Astrocyte of the spinal cord (primary cell): ENCODE results near the gene HTR3E.

Experiments
- DNase-seq: peaks from one replicate; pipeline ENCODE4 v3.0.0; 2011; ENCODE audit warnings: low read depth, low spot score
- H3K4me3 ChIP-seq: 2 replicates; pipeline ENCODE4 v1.5.1; 2011; ENCODE audit warnings: low read depth, mild to moderate bottlenecking, low read length, moderate library complexity
- in situ Hi-C: cut with HindIII; loops from 2 replicates; pipeline ENCODE4 v1.10.0; 2017; ENCODE audit warnings: low sequenced_read_pairs
- TF ChIP-seq, protein P1 (sequence below): IDR thresholded peaks from 2 replicates; pipeline ENCODE4 v1.5.1; 2012; ENCODE audit warnings: low read depth, mild to moderate bottlenecking, low read length, inconsistent platforms

The HTR3E gene

DNA sequence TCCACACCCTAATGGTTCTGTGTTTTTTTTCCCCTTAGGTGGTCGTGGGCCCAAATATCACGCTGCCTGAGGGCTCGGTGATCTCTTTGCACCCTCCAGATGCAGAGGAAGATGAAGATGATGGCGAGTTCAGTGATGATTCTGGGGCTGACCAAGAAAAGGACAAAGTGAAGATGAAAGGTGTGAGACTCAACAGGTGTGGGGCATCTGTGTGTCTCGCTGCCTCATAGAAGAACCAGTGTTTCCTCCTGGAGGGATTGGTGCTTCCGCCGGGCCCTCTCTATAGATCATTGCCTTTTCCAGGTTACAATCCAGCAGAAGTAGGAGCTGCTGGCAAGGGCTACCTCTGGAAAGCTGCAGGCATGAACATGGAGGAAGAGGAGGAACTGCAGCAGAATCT is 45.3 kb downstream of the HTR3E start:
- H3K4me3 ChIP-seq = no peak overlapping the region
- TF ChIP-seq, protein P1, sequence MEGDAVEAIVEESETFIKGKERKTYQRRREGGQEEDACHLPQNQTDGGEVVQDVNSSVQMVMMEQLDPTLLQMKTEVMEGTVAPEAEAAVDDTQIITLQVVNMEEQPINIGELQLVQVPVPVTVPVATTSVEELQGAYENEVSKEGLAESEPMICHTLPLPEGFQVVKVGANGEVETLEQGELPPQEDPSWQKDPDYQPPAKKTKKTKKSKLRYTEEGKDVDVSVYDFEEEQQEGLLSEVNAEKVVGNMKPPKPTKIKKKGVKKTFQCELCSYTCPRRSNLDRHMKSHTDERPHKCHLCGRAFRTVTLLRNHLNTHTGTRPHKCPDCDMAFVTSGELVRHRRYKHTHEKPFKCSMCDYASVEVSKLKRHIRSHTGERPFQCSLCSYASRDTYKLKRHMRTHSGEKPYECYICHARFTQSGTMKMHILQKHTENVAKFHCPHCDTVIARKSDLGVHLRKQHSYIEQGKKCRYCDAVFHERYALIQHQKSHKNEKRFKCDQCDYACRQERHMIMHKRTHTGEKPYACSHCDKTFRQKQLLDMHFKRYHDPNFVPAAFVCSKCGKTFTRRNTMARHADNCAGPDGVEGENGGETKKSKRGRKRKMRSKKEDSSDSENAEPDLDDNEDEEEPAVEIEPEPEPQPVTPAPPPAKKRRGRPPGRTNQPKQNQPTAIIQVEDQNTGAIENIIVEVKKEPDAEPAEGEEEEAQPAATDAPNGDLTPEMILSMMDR = no peak
- no peak for DNase-seq
- in situ Hi-C loops = no loop called here

DNA sequence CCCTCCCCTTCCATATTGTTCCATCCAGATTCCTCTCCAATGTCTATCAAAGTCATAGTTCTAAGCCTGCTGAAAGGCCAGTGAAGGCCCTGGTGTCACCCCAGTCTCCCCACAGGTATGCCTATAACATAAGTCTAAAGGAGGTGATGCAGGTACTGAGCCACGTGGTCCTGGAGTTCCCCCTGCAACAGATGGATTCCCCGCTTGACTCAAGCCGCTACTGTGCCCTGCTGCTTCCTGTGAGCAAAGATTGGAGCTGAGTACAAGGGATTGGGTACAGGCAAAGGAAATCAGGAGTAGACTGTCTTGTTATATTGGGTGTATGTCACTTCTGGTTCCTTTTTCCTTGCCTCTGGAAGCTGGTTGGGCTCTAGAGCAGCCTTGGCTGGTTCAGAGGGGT is 46.5 kb downstream of the HTR3E start:
- TF ChIP-seq, protein P1 = no peak
- in situ Hi-C loops = no loop called here
- no peak overlapping the region for H3K4me3 ChIP-seq
- DNase-seq = no peak

DNA sequence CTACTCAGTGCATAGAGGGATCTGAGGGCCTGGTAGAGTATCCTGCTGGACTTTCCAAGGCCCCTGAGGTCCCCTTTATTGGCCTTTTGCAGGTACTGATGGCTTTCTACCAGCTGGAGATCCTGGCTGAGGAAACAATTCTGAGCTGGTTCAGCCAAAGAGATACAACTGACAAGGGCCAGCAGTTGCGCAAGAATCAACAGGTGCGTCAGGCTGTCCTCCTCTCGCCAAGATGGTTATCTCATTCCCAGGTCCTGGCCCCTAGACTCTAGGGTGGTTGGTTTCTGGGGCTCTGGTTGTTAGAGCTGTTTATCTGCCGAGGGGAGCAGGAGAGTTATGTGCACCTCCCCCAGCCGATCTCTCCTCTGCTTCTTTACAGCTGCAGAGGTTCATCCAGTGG is 47.6 kb downstream of the HTR3E start:
- H3K4me3 ChIP-seq = no peak overlapping the region
- in situ Hi-C loops = no loop called here
- no peak for DNase-seq
- TF ChIP-seq, protein P1 = no peak

DNA sequence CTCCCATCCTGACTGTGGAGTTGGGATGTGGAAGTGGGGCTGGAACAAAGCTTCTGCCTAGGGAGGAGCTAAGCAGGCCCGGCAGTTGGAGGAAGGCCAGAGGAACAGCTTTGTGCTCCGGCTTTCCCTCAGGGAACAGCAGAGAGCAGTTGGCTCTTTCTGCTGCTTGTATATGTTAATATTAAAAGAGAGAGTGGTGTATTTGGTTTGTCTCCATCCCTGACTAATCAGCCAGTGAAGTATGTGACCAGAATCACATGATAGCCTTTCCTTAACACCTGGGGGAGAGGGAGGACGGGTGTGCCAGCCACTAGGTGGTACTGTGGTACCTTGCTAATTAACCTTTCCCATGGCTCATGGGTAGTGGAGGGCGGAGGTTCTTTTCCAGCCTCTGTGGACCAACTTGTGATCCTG is 48.3 kb downstream of the HTR3E start:
- in situ Hi-C loops = no loop called here
- no peak overlapping the region for H3K4me3 ChIP-seq
- DNase-seq = peak; percentile 48
- TF ChIP-seq, protein P1 = peak; percentile 57

DNA sequence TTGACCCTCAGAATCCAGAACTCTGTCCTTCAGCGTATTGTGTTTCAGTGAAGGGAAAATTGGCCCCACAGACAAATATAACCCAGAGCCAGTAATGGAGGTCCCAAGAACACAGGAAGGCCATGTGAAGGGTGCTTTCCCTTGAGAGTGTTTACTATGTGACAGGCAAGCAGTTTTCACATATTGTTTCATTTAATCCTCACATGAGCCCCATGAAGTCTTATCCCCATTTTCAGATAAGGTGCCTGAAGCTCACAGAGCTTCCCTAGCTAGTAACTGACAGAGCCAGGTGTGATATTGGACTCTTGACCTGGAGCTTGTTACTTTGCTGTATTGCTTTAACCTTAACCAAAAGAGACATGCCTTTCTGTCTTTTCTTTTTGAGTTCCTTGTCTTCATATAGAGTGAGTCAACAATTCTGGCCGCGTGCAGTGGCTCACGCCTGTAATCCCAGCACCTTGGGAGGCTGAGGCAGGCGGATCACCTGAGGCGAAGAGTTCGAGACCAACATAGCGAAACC is 48.9 kb downstream of the HTR3E start:
- H3K4me3 ChIP-seq = no peak overlapping the region
- DNase-seq = no peak
- in situ Hi-C loops = no loop called here
- TF ChIP-seq, protein P1 = no peak

DNA sequence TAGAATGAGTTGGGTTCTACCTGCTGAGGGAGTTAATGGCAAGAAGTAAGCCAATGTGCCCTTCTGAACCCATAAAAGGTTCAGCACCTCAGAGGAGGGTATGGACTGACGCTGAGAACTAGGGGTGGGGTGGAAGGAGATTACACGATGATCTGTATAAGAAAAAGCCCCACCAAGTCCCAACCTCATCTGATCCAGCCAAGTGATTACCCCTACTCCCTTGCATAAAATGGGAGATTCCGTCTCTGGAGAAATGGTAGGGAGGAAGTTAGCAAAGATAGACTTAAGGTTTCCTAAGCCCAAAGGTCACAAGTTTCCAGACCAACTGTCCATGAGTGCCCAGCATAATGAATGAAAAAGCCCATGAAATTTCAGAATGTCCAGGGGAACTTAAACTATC is 51.2 kb downstream of the HTR3E start:
- no peak for DNase-seq
- in situ Hi-C loops = no loop called here
- TF ChIP-seq, protein P1 = no peak

DNA sequence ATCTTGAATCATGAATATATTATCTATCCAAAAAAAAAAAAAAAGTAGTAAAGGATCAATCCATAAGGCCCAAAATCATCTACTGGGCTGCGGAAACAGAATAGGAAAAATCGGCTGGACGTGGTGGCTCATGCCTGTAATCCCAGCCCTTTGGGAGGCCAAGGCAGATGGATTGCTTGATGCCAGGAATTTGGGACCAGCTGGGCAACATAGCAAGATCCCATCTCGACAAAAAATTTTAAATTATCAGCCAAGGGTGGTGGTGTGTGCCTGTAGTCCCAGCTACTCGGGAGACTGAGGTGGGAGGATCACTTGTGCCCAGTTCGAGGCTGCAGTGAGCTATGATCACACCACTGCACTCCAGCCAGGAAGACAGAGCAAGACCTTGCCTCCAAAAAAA is 52.3 kb downstream of the HTR3E start:
- no peak for DNase-seq
- TF ChIP-seq, protein P1 = no peak
- in situ Hi-C loops = no loop called here
- no peak overlapping the region for H3K4me3 ChIP-seq

More for the DNA sequence above, 51.2 kb downstream of the HTR3E start:
- no peak overlapping the region for H3K4me3 ChIP-seq
